HG03520 (cell line): ENCODE data around the gene EPN3.

Experiments used
- ATAC-seq: cut with Tn5 transposase; IDR thresholded peaks from one replicate; pipeline ENCODE4 v1.9.1; 2021; ENCODE audit warnings: mild to moderate bottlenecking, moderate library complexity; ENCODE audit not compliant: unreplicated experiment

The EPN3 gene

DNA sequence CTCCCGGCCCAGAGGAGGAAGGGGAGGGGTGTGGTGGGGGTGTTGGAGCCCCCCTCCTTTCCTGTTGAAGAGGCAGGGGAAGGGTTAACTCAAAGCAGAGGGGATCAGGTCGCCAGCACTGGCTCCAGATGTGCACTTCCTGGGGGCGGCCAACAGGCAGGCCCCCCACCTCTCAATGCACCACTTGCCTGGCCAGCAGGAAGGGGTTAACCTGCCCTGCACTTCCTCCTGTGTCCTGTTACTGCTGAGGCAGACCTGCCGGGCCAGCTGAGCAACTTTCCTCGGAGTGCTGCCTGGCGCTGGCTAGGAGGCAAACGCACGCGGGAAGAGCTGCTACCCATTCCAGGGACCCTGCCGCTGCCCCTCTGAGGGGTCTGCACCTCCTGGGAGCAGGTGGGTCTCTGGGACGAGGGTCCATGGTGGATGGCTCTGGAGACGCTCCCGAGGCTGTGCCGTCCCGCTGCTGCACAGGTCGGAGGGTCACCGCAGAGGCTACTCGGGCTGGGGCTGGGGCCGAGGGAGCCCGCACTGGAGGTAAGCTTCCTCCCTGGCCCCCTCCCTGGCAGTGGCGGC, at the start of gene EPN3:
Gene EPN3 (plus strand): TSS at position 284 of the 573 bp plus-strand sequence. CDS start 3,822 bp downstream, outside the sequence.
- ATAC-seq = no peak

DNA sequence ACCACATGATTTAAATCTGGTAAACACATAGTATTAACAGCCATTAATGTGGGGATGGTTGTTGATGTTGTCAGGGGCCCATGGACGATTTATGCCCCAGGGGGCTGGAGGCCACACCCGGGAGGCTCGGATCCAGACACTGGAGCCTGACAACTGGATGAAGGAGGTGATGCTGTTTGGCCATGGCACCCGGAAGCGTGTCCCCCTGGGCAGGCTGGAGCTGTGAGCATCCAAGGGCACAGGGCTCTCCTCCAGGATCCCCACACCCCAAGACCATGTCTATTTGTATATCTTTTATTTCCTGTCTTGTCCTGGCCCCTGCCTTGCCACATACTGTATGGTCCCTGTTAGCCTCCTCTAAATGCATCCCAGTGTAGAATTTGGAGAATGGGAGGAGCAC, 49.3 kb upstream of the EPN3 start:
- no peak for ATAC-seq

DNA sequence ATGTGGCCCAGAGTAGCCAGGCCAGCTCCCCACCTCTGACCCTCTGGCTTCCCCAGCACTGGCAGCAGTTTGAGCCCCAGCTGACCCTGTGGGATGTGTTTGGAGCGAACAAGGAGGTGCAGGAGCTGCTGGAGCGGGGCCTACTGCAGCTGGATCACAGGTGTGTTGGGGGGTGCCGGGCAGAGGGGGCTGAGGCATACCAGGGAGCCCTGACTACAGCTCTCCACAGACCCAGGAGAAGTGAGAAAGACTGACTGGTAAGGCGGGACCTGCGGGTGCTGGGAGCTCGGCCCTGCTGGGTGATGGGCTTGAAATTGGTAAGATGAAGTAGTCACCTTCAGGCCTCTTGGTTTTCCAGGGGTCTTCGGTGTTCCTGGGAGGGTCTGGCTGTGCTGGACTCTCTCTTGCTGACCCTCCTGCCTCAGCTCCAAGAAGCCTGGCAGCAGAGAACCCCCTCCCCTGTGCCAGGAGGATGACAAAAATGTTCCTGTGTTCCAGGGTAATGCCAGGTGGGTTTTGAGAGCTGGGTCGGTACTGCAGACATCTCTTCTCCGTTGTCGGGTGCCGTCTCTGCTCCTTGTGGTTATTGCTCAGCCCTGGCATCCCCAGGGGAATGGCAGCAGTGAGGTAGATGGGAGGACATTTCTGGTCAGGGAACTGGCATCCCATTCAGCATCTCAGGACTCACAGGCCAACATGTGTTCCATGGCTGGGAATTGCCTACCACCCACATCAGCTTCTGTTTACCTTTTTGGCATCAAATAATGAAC, 48.0 kb upstream of the EPN3 start:
- ATAC-seq = no peak

DNA sequence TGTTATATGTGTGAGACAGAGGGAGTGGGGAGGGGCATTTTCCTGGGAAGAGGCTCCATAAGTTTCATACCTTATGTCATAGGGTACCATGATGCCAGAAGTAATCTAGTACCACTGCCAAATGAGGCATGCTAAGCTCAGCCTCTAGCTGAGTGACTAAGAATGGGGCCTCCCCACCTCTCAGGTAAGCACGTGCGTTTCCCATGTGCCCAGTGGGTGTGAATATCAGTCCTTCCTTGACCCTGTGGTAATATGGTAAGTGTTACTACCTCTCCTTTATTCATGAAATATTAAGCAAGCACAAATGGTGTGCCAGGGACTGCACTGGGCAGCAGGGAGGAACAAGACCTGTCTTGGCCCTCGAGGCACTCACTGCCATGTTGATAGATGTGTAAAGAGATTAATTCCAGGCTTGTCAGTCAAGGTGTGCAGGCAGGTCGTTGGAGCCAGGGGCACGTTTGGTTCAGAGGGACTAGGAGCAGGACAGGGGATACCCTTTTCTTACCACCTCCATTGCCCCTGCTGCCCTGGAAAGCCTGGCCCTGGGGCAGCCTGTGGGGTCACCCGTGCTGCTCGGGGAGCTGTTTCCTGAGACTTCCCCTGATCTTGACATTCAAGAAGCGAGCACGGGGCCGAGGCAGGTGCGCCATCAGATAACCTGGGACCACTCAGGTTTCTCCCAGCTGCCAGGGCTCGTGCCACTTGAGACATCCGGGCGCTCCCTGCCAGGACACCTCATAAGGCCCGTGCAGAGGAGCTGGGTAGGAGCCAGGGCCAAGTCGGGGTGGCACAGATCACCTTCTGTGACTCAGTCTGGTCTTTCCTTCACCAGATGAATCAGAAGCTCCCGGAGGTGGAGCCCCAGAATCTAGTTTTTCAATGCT, 45.1 kb upstream of the EPN3 start:
- ATAC-seq = no peak

DNA sequence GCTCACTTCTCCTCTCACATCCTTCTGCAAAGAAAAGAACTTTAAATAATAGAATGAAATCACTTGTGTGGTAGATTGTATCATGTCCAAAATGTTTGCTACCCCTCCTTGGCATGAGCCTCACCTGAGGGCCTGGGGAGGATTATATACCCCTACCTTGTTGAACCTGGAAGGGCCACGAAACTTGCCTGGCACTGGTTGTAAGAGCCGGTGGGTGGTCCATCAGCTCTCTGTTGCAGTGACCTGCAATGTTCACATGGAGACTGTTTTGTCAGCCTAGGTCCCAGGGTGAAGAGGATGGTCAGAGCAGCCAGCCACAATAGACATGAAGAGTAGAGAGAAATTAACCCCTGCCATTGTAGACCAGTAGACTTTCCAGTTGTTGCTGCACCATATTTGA, 43.7 kb upstream of the EPN3 start:
- ATAC-seq = no peak

DNA sequence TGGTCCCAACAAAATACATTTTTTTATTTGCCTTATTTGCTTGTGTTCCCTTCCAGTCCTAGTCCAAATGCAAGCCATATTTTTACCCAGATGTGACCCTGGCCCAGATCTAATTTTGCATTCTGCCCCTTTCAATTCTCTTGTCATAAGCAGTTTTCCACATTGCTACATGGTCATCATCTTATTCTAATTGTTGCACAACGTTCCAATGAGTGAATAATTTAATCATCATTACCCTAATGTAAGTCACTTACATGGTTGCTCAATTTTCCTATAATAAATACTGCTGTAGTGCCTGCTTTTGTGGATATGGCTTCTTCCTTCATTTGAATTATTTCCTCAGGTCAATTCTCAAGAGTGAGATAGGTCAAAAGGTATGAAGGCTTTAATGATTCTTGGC, 41.0 kb upstream of the EPN3 start:
- ATAC-seq = no peak

DNA sequence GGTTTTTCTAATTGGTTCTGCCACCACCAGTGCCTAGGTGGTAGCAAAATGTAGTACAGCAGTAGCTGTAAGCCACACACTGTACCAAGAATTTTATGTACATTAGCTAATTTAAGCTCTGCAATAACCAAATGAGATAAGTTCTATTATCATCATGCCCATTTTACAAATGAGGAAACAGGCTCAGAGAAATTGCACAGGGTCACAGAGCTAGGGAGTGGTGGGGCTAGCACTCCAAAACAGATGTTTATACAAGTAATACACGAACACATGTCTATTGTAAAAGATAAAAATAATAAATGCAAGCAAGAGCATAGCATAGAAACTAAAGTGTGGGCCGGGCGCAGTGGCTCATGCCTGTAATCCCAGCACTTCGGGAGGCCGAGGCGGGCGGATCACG, 40.3 kb upstream of the EPN3 start:
- no peak for ATAC-seq

DNA sequence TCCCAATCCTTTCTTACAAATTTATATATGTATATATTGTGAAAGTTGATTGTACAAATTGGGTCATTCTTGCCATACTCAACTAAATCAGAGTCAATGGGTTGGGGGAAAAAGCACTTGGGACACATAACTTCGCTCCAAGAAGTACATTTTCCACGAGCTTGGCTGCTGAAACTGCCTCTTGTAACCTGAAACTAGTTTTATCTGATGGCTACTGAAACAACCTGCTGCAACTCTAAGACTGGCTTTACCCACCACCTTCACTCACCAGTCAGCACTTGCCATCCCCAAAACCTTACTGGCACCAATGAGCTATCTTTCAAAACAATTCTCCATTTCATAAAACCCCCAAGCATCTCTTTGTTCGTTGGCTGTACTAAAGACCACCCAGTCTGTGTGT, 38.8 kb upstream of the EPN3 start:
- no peak for ATAC-seq

DNA sequence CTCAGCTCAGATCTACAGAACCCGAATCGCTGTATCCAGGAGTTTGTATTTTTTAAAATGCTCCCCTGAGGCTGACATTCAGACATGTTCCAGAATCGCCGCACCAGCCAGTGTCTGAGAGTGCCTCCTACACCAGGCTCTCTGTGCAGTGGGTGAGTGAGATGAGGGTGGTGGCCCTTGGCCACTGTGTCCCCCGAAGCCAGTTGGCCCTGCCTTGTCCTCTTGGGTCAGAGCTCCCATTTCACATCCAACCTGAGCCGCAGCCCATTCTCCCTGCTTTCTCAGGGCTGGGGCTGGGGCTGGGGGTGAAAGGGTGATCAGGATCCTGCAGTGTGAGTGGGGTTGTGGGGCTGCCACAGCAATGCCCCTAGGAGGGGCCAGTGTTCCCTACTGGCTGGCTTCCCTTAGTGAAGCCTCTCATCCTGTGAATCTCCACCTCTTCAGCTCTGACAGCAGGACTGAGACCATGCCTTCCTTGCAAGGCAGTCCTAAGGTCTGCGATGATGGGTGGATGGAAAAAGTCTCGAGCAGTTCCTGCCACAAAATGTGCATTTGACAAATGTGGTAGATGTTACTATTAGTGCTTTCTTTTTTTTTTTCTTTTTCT, 37.2 kb upstream of the EPN3 start:
- no peak for ATAC-seq

DNA sequence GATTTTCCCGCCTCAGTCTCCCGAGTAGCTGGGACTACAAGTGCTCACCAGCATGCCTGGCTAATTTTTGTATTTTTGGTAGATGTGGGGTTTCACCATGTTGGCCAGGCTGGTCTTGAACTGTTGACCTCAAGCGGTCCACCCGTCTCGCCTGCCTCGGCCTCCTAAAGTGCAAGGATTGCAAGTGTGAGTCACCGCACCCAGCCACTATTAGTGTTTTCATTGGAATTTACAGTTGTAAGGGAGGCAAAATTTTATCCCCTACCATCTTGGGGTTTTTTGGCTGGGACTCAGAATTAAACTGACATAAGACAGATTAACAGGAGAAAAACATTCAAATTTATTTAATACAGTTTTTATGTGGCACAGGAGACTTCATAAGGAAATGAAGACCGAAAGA, 36.6 kb upstream of the EPN3 start:
- no peak for ATAC-seq

DNA sequence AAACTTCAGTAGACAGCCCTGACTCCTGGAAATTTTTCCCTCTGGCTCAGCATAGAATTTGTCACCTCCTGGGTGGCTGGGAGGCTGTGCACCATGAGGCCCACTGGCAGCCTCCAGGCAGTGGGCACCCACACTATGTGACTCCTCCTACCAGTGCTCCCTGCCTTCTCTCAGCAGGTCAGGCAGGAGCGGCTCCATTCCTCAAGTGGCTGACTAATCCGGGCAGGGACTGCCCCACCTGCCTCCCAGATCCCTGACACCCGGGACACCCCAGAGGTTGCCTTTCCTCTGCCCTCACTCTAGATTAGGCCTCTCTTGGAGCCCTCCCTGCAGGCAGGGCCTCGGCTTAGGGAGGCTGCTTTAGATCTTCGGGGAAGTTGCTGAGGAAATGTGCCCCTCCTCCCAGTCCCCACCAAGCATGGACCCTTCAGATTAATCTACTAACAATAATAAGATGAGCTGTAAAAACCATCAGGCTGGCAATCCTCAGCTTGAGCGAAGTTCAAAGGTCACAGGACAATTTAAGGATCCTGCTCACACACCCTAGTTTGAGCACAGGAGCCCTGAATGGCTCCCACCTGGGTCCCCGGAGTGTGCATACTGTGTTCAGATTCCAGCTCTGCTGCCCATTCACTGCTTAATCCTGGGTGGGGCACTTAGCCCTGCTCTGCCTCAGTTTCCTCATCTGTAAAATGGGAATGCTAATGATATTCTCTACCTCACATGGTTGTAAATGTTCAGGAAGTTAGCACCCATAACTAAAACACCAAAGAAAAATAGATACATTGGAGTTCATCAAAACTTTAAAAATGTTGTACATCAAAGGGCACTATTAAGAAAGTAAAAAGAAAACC, 34.3 kb upstream of the EPN3 start:
- ATAC-seq = no peak

DNA sequence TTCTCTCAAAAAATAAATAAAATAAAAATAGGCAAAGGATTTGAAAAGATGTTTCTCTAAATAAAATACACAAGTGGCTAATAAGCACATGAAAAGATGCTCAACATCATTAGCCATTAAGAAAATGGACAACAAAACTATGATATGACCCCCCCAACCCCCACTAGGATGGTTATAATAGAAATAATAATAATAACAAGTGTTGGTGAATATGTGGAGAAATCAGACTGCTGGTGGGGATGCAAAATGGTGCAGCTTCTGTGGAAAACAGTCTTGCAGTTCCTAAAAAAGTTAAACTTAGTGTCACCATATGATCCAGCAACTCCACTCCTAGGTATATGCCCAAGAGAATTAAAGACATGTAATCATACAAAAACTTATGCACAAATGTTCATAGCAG, 33.3 kb upstream of the EPN3 start:
- ATAC-seq = no peak

DNA sequence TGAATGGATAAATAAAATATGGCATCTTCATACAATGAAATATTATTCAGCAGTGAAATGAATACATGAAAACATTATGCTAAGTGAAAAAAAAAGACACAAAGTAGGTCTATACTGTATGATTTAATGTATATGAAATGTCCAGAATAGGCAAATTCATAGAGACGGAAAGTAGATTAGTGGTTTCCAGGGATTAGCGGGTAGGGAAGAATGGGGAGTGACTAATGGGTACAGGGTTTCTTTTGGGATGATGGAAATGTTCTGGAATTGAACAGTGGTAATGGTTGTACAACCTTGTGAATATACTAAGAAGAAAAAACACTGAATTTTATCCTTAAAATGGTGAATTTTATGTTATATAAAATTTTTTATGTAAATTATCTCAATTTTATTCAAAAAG, 32.8 kb upstream of the EPN3 start:
- ATAC-seq = no peak

DNA sequence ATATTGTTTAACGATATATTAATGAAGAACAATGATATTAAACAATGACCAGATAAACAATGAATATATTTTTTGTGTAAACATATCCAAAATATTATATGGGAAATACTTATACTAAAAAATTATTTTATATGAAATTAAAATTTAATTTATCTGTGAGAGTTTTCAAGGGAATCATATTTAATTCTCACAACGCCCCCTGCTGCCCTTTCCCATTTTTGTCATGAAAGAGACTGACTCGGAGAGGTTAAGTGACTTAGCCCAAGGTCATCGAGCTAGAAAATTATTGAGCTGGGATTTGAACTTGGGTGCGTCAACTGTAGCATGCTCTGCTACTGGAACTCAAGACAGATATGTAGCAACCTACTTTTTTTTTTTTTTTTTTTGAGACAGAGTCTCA, 31.5 kb upstream of the EPN3 start:
- ATAC-seq = no peak

DNA sequence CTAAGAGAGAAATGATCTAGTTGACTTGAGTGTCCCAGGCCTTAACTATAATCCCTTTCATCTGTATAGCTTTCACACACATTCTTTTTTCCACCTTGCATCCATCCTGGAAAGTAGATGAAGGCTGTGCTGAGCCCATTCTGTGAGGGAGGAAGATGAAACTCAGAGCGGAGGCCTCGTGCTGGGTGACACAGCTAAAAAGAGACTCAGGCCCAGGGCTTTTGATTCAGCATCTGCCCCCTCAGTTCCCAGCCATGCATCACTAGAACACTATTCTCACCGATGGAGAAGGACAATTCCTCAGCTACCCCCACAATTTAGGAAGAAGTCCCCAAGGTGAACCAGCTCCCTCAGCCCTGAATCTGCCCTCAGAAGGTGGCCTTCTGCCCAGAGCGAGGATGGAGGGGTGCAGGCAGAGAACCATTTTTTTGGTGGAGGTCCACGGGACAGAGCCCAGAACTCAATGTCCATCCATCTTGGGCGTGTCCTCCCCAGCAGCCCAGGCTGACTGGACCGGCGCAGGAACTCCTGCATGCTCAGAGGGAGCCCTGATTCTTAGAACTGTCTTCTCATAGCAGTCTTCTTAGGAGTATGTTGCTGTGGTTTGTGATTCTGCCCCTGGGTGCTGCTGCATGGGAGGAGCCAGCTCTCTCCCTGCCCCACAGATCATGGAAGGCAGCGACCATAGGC, 30.1 kb upstream of the EPN3 start:
- no peak for ATAC-seq

DNA sequence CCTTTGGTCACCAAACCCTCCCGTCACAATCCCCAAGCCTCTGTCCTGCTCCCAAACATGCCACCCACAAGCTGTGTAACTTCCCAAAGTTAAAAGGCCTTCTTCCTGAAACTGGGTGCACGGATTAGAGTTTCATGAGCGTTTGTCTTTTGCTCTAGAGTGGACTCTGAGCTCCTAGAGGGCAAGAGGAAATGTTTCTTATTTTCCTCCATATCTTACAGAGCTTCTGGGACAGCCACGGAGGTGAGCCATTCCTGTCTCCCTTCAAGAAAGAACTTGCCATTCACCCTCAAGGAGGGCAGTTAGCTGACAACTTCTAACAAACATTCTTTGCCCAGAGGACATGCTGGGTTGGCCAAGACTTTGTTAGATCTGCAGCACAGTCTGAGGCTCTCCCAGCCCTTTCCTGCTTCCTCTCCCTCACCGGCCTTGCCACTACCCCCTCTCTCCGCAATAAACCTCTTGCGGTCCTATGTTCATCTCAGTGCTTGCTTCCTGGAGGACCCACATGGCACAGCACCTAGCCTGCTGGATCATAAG, 26.9 kb upstream of the EPN3 start:
- no peak for ATAC-seq

DNA sequence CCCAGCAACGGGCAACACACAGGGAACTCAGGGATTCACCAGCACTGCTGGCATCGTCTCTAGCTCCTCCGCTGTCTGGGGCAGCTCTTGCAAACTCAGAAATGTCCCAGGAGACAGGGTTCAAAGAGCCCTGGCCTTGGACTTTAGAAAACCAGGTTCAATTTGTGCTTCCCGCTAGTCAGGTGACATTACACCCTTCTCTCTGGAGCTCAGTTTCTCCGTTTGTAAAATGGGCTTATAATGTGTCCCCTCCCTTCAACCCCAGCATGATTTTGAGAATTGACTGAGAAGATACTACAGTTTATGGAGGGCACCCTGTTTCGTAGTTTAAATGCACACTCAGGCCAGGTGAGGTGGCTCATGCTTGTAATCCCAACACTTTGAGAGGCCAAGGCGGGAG, 26.2 kb upstream of the EPN3 start:
- ATAC-seq = no peak

DNA sequence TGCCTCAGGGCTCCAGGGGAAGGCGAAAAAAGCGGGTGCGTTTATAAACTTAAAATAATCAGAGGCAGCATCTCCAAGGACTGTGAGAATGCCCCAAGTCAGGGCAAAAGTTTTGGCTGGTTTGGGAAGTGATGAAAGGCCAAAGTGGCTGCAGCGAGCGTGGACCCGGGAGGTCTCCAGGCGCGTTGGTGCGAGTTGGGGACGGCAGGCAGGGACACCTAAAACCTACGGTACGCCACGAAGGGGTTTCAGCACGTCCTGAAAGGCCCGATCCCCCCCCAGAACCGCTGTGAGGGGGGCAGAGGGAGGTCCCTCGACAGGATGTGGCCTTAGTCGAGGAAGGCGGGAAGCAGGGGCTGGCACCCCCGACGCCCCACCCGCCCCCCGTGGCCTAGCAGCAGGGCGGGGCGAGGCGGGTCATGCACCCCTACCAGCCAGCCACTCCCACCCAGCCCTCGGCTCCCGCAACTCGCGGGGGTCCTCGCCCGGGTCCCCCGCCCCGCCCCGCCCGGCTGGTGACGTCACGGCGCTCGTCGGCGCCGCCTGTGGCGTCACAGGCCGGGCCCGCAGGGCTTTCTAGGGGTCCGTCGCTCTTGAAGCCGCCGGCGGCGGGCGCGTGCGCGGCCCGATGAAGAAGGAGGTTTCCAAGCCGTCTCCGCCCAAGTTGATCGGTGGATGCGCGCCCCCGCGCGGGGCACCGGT, 24.5 kb upstream of the EPN3 start, which contains the start of gene MYCBPAP:
Gene MYCBPAP (plus strand): TSS at position 569 of the 702 bp plus-strand sequence. CDS start 236 bp downstream, outside the sequence.
- ATAC-seq = no peak
